ENCODE results near the gene DRAXIN. TPM values are rescaled to one million over a fixed set of nuclear protein-coding genes. Genes with fewer than 3 reads are reported as not detected.
A peak's percentile ranks its signal among the peaks of the same experiment; 100 is the strongest.

Gene DRAXIN
- total RNA-seq, 1 donor from 2014 or later, result 0.09 TPM

DNA sequence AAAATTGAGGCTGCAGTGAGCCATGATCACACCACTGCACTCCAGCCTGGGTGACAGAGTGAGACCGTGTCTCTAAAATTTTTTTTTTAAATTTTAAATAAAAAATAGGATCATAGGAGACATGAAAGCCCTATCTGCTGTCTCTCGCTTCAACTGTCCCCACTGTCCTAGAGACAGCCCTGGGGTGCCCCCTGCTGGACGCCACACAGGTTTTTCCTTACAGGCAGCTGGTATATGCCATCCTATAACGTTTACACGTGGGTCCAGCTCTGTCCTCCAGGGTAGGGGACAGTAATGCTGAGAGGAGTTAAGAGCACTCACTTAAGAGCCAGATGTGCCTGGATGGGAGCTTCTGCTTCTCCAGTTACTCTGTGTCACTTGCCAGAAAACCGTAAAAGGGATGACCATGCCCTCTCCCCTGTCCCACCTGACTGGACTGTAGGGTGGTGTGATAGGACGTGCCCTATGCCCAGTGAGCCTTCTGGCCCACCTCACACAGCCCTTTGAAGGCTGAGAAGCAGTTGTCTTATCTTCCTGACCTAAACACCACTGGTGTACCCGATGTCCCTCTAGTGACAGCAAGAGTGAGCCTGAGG lies 45.7 kb upstream of the DRAXIN start:
- Histone ChIP-seq H3K4me1 (peaks cover 20% of the 10 kb centered on the region), H3K36me3 (no peaks in the 10 kb centered on the region), H3K4me3 (no peak overlapping the region), H3K27ac (no peak overlapping the region), H3K9me3 (no peaks in the 10 kb centered on the region), H3K27me3 (no peaks in the 10 kb centered on the region)
- peak; percentile 44 for ATAC-seq
- peak; percentile 90 for DNase-seq
- TF ChIP-seq, protein P1, sequence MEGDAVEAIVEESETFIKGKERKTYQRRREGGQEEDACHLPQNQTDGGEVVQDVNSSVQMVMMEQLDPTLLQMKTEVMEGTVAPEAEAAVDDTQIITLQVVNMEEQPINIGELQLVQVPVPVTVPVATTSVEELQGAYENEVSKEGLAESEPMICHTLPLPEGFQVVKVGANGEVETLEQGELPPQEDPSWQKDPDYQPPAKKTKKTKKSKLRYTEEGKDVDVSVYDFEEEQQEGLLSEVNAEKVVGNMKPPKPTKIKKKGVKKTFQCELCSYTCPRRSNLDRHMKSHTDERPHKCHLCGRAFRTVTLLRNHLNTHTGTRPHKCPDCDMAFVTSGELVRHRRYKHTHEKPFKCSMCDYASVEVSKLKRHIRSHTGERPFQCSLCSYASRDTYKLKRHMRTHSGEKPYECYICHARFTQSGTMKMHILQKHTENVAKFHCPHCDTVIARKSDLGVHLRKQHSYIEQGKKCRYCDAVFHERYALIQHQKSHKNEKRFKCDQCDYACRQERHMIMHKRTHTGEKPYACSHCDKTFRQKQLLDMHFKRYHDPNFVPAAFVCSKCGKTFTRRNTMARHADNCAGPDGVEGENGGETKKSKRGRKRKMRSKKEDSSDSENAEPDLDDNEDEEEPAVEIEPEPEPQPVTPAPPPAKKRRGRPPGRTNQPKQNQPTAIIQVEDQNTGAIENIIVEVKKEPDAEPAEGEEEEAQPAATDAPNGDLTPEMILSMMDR (IDR thresholded peaks at IDR 0.05), result peak; percentile 82
- intact Hi-C loops (cut with DNase I), result loop anchor here (5.0 to 10.0 kb wide), 3 partner anchors 171 to 608 kb away; partner anchors contain the start of gene DISP3

DNA sequence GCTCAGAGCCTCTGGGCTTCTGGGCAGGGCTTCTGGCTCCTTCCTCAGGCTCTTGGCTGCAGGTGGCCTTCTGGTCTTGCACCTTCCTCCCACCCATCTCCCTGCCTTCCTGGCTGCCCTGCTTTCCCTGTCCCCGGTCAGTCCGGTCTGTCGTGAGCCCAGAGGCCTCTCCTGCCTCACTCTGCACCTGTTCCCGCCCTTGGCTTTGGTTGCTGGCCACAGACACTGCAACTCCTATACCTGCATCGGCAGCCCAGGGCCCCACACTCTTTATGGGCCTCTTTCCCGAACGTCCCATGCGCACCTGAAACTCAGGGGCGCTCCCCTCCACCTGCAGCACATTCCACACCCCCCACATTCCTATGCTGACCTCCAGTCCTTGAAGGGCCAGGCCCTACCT lies 45.2 kb upstream of the DRAXIN start:
- no peak overlapping the region for H3K27ac ChIP-seq
- no peaks in the 10 kb centered on the region for H3K9me3 ChIP-seq
- intact Hi-C loops (cut with DNase I), result loop anchor here (5.0 to 10.0 kb wide), 3 partner anchors 172 to 609 kb away; partner anchors contain the start of gene DISP3
- DNase-seq (no peak), ATAC-seq (no peak)
- no peaks in the 10 kb centered on the region for H3K27me3 ChIP-seq
- H3K4me3 ChIP-seq, result no peak overlapping the region
- TF ChIP-seq, protein P1 (IDR thresholded peaks at IDR 0.05), result no peak
- H3K4me1 ChIP-seq, result peaks cover 22% of the 10 kb centered on the region
- no peaks in the 10 kb centered on the region for H3K36me3 ChIP-seq

DNA sequence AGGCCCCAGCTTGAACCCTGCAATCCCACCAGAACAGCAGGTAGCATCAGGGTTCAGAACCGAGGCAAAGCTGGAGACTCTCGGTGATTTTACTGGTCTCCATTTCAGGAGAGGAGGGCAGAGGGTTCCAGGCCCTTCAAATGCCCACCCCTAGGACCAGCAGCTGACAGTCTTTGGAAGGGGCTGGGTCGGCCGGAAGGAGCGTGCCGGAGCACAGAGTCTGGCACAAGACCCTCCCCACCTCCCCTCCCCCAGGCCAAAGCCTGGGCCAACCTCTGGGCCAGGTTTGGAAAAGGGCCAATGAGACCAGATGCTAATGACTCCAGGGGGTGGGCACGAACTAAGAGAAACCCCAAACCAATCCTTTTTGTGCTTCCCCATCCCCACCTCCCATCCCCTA lies 44.2 kb upstream of the DRAXIN start:
- H3K27me3 ChIP-seq, result no peaks in the 10 kb centered on the region
- H3K4me3 ChIP-seq, result no peak overlapping the region
- no peaks in the 10 kb centered on the region for H3K9me3 ChIP-seq

DNA sequence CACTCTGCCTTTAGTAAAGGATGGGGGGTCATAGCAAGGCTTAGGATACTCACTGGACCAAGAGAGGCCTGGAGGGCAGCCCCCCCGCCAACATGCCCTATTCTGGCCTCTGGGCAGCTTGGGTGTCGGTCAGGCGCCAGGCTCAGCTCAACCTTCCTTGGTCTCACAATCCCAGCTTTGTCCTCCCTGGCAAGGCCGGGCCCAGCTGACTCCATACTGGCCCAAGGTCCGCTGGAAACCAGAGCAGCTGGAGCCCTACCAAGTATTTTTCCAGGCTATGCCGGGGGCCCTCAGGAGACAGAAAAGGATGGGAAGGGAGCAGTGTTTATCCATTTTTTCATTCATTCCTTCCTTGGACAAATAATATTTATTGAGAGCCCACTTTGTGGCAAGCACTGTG lies 43.5 kb upstream of the DRAXIN start:
- Histone ChIP-seq H3K4me1 (peaks cover 22% of the 10 kb centered on the region), H3K9me3 (no peaks in the 10 kb centered on the region), H3K4me3 (no peak overlapping the region), H3K36me3 (no peaks in the 10 kb centered on the region), H3K27me3 (no peaks in the 10 kb centered on the region), H3K27ac (no peak overlapping the region)
- DNase-seq (no peak), ATAC-seq (no peak)
- intact Hi-C loops (cut with DNase I), result loop anchor here (5.0 to 10.0 kb wide), 3 partner anchors 173 to 611 kb away; partner anchors contain the start of gene DISP3
- TF ChIP-seq, protein P1 (IDR thresholded peaks at IDR 0.05), result no peak

More for the DNA sequence above, 44.2 kb upstream of the DRAXIN start:
- Histone ChIP-seq H3K27ac (no peak overlapping the region), H3K4me1 (peaks cover 22% of the 10 kb centered on the region), H3K36me3 (no peaks in the 10 kb centered on the region)
- intact Hi-C loops (cut with DNase I), result loop anchor here (5.0 to 10.0 kb wide), 3 partner anchors 173 to 610 kb away; partner anchors contain the start of gene DISP3
- DNase-seq (no peak), ATAC-seq (no peak)
- TF ChIP-seq, protein P1 (IDR thresholded peaks at IDR 0.05), result no peak

DNA sequence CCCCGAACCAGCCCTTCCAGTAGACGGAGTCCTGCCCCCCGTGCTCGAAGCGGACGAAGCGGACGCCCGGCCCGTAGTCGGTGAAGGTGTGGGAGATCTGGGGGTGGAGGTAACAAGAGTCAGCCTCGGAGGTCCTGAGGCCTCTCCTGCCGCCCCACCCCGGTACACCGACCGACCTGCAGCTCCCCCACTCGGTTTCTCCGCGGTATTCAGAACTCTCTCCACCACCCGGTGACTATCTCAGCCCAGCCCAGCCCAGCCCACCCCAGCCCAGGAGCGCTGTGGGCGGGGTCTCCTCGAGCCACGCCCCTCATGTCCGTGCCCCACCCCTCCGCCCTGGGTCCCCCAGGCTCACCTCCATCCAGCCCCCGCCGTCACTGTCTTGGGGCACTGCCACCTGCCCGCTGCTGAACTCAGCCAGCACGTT lies 42.8 kb upstream of the DRAXIN start:
- Histone ChIP-seq H3K36me3 (no peaks in the 10 kb centered on the region), H3K9me3 (no peaks in the 10 kb centered on the region), H3K27ac (no peak overlapping the region), H3K4me3 (no peak overlapping the region), H3K4me1 (peaks cover 22% of the 10 kb centered on the region), H3K27me3 (no peaks in the 10 kb centered on the region)
- TF ChIP-seq, protein P1 (IDR thresholded peaks at IDR 0.05), result no peak
- DNase-seq, result peak; percentile 73
- intact Hi-C loops (cut with DNase I), result loop anchor here (5.0 to 10.0 kb wide), 3 partner anchors 174 to 611 kb away; partner anchors contain the start of gene DISP3
- ATAC-seq, result peak; percentile 57
